ENCODE data around the gene ADAMTSL3.

Gene ADAMTSL3

DNA sequence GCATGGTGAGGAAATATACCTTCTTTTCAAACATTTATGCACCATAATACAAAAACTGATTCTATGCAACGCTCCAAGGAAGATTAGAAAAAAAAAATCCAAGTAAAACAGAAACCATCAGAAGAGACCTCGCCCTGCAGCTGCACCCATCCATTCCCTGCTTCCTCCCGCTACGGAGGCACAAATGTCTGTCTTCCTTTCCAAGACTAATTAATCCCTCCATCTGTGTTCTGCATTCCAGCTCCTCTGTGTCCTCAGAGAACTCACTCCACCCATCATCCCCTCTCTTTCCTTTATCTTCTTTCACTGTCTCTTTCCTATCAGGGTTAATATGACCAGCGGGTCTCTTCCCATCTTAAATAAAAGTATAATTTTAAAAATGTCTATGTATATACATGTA is 196.1 kb downstream of the ADAMTSL3 start:
- no peak overlapping the region for H3K4me3 ChIP-seq (ENCODE audit: low read depth, low read length)
- DNase-seq (ENCODE audit: low read depth), result no peak
- TF ChIP-seq, protein P1, sequence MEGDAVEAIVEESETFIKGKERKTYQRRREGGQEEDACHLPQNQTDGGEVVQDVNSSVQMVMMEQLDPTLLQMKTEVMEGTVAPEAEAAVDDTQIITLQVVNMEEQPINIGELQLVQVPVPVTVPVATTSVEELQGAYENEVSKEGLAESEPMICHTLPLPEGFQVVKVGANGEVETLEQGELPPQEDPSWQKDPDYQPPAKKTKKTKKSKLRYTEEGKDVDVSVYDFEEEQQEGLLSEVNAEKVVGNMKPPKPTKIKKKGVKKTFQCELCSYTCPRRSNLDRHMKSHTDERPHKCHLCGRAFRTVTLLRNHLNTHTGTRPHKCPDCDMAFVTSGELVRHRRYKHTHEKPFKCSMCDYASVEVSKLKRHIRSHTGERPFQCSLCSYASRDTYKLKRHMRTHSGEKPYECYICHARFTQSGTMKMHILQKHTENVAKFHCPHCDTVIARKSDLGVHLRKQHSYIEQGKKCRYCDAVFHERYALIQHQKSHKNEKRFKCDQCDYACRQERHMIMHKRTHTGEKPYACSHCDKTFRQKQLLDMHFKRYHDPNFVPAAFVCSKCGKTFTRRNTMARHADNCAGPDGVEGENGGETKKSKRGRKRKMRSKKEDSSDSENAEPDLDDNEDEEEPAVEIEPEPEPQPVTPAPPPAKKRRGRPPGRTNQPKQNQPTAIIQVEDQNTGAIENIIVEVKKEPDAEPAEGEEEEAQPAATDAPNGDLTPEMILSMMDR (conservative IDR thresholded peaks at IDR 0.05; ENCODE audit: low read depth, low read length), result no peak

DNA sequence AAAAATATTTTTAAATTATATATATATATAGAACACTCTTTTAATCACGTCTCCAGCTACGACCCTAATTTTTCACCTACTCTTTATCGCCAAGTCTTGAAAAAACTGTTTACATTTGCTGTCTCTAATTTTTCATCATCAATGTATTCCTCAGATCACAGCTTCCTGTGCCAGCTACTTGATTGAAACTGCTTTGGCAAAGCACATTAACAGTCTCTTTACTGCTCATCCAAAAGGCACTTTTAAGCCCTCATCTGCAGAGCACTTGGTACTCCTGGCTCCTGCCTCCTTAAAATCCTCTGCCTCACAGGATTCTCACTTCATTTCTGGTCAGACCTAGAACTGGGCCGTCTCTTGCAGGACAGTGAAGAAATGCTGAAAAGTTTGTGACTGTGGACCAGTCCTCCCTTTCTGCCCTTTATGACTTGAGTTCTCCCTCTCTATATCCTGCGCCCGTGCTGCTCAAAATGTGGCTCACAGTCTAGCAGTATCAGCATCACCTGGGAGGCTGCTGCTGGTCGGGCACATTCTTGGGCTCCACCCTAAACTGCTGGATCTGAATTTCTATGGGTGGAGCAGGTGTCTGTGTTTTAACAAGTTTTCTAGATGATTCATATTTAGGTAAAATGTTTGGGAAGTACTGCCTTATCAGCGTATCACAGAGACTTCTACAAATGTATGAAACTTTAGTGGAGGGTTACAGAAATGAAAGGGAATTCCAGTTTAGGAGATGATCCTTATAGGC is 196.8 kb downstream of the ADAMTSL3 start:
- no peak overlapping the region for H3K4me3 ChIP-seq (ENCODE audit: low read depth, low read length)
- DNase-seq (ENCODE audit: low read depth), result no peak
- TF ChIP-seq, protein P1 (conservative IDR thresholded peaks at IDR 0.05; ENCODE audit: low read depth, low read length), result no peak

DNA sequence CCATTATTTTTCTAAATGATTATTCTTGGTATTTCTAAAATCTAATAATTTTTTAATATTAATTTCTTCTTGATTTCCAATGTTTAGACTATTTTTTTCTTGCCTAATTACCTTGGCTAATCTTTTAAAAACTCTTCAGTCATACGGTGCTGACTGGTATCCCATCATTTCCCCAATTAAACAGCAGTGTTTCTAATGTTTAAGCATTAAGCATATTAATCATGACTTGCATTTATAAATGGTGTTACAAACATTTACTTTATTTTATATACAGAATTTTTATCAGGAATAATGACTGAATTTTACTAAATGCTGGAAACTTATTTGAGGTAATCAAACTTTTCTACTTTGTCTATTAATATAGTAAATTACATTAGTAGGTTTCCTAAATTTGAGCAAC is 199.3 kb downstream of the ADAMTSL3 start:
- H3K4me3 ChIP-seq (ENCODE audit: low read depth, low read length), result no peak overlapping the region
- DNase-seq (ENCODE audit: low read depth), result no peak
- TF ChIP-seq, protein P1 (conservative IDR thresholded peaks at IDR 0.05; ENCODE audit: low read depth, low read length), result no peak

DNA sequence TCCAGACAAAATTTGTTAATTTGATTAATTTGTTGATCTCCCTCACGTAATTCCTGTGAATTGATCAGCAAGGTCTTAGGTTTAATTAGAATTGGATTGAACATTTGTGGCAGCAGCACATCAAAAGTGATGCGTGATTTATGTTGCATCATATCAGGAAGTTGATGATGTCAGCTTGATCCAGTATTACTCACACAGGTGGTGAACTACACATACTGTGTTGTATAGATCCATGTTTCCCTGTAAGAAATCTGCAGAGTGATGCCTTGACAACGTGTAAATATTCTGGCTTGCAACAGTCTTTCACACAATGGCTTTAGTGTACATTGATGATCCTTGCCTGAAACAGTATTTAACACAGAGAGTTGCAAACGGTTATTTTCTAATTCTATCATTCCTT is 200.4 kb downstream of the ADAMTSL3 start:
- TF ChIP-seq, protein P1 (conservative IDR thresholded peaks at IDR 0.05; ENCODE audit: low read depth, low read length), result no peak
- H3K4me3 ChIP-seq (ENCODE audit: low read depth, low read length), result no peak overlapping the region
- peak; percentile 60 for DNase-seq (ENCODE audit: low read depth)

DNA sequence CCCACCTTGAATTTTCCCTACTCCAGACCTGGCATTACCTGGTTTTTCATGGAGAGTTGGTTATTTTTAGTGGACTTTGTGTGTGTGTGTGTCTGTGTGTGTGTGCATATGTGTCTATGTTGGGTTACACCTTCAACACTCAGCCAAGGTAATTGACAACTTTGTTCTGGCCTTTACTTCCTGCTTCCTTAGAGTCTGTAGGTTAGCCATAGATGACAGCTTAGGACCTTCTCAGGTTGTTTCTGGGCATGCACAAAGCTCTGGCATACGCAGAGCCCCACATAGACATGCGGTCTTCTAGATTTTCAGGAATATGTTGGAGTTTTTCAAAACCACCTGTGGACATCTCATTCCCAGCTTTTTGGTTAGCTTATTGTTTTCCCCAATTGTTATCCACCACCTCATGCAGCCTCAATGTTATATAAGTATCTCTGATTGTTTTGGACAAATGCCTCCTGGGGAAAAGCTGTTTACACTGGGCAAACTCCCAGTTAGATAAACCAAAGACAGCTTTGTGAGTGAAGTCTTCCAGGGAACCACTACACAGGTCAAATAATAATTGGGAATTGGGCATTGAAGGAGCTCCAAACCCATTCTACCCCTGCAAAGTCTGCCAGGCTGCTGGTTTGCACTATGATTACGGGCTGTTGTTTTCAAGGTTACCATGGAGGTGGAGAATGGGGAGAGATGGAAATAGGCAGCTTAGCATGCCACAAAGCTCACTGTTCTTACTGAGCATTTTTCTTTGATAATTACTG is 201.2 kb downstream of the ADAMTSL3 start:
- H3K4me3 ChIP-seq (ENCODE audit: low read depth, low read length), result no peak overlapping the region
- TF ChIP-seq, protein P1 (conservative IDR thresholded peaks at IDR 0.05; ENCODE audit: low read depth, low read length), result no peak
- peak; percentile 25 for DNase-seq (ENCODE audit: low read depth)

DNA sequence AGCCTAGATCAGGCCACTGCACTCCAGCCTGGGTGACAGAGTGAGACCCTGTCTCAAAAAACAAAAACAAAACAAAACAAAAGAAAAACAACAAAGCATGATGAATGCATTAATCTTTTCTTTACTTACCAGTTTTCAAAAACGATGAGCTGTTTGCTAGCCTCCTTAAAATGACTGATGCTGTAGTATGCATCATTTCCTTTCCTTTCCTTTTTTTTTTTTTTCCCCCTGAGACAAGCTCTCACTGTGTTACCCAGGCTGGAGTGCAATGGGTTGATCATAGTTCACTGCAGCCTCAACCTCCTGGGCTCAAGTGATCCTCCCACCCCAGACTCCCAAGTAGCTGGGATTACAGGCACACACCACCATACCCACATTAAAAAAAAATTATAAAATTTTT is 202.0 kb downstream of the ADAMTSL3 start:
- TF ChIP-seq, protein P1 (conservative IDR thresholded peaks at IDR 0.05; ENCODE audit: low read depth, low read length), result no peak
- no peak for DNase-seq (ENCODE audit: low read depth)
- H3K4me3 ChIP-seq (ENCODE audit: low read depth, low read length), result no peak overlapping the region

All from choroid plexus epithelial cell (primary cell).